Measurements from ENCODE around the gene GSK3B. TPM values are rescaled to one million over a fixed set of nuclear protein-coding genes. Genes with fewer than 3 reads are reported as not detected.

GSK3B gene
- polyA plus RNA-seq, 1 donor (not counting 4 experiments of a cell fraction or from before 2014, with no cell fraction given): 73.3 TPM

DNA sequence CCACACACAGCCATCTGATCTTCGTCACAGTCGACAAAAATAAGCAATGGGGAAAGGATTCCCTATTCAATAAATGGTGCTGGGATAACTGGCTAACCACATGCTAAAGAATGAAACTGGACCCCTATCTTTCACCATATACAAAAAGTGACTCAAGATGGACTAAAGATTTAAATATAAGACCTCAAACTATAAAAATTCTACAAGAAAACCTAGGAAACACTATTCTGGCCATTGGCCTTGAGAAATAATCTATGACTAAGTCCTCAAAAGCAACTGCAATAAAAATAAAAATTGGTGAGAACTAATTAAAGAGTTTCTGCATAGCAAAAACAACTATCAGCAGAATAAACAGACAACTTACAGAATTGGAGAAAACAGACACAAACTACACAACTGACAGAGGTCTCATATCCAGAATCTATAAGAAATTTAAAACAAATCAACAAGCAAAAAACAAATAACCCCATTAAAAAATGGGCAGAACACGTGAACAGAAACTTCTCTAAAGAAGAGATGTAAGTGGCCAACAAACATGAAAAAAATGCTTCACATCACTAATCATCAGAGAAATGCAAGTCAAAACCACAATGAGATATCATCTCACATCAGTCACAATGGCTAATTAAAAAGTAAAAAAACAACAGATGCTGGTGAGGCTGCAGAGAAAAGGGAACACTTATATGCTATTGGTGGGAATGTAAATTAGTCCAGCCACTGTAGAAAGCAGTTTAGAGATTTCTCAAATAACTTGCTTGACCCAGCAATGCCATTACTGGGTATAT lies 208.3 kb downstream of the GSK3B start:
- Histone ChIP-seq H2AFZ (ENCODE audit: control insufficient read depth, low read length) (no peak overlapping the region), H4K20me1 (ENCODE audit: control insufficient read depth, extremely low read depth, insufficient read depth, low read length) (no peaks in the 10 kb centered on the region), H3K36me3 (ENCODE audit: control insufficient read depth in 2 of 2, extremely low read depth in 1 of 2, insufficient read depth in 2 of 2, low read length in 2 of 2) (peaks cover 7 to 10% of the 10 kb centered on the region in 2 experiments), H3K4me1 (ENCODE audit: control insufficient read depth, extremely low read depth, insufficient read depth, low read length) (no peaks in the 10 kb centered on the region), H3K9ac (ENCODE audit: control insufficient read depth, extremely low read depth, insufficient read depth, low read length) (no peak overlapping the region), H3K4me3 (ENCODE audit: control insufficient read depth in 2 of 3, extremely low read depth in 1 of 3, insufficient read depth in 2 of 3, low read depth in 1 of 3, low read length in 3 of 3) (no peak overlapping the region), H3K27me3 (ENCODE audit: control insufficient read depth, extremely low read depth, insufficient read depth, low read length) (no peaks in the 10 kb centered on the region), H3K9me1 (ENCODE audit: control insufficient read depth, extremely low read depth, insufficient read depth, low read length) (no peaks in the 10 kb centered on the region), H3K9me3 (ENCODE audit: control insufficient read depth, low read depth, low read length) (no peaks in the 10 kb centered on the region), H3K27ac (ENCODE audit: control insufficient read depth, insufficient read depth, low read length) (no peak overlapping the region), H3K79me2 (ENCODE audit: control insufficient read depth, insufficient read depth, low read length) (peaks cover 26% of the 10 kb centered on the region), H3K4me2 (ENCODE audit: control insufficient read depth, extremely low read depth, insufficient read depth, low read depth, low read length) (no peak overlapping the region)
- dilution Hi-C loops (cut with MboI; ENCODE audit: extremely low pct_ligation_motif_present, low sequenced_read_pairs): no loop called here
- FAIRE-seq: peak; percentile 48
- no peak for DNase-seq (ENCODE audit: low read depth, low spot score)
- TF ChIP-seq CTCF (optimal IDR thresholded peaks at IDR 0.05 in 1 of 3, IDR thresholded peaks at IDR 0.05 in 1 of 3, conservative IDR thresholded peaks at IDR 0.05 in 1 of 3; ENCODE audit: extremely low read depth in 1 of 3, insufficient read depth in 2 of 3, low read length in 3 of 3): no peak
- TF ChIP-seq EZH2 (IDR thresholded peaks at IDR 0.05; ENCODE audit: low read length): no peak

DNA sequence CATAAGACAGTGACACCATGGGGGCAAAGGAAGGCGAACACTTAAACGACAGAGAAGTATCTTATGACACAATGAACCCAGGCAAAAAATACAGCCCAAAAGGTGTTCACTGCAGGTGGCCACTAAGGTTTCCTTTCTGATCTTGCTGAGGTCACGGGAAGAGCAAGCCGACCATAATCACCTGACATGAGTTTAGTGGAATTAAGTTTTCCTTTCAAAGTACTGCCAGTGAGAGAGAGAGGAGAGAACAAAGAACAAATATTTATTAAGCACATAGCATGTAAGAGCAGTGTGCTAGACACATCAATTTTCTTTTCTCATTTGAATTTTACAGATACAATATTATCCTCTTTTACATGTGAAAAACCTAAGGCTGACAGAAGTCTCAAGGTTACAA lies 210.1 kb downstream of the GSK3B start:
- H2AFZ ChIP-seq (ENCODE audit: control insufficient read depth, low read length): no peak overlapping the region
- DNase-seq (ENCODE audit: low read depth, low spot score) (no peak), FAIRE-seq (no peak)
- no peak for TF ChIP-seq EZH2 (IDR thresholded peaks at IDR 0.05; ENCODE audit: low read length)
- no peaks in the 10 kb centered on the region for H3K9me3 ChIP-seq (ENCODE audit: control insufficient read depth, low read depth, low read length)
- peaks cover 17% of the 10 kb centered on the region for H3K79me2 ChIP-seq (ENCODE audit: control insufficient read depth, insufficient read depth, low read length)
- H3K27ac ChIP-seq (ENCODE audit: control insufficient read depth, insufficient read depth, low read length): no peak overlapping the region
- H3K4me3 ChIP-seq (ENCODE audit: control insufficient read depth in 2 of 3, extremely low read depth in 1 of 3, insufficient read depth in 2 of 3, low read depth in 1 of 3, low read length in 3 of 3): no peak overlapping the region
- H3K4me2 ChIP-seq (ENCODE audit: control insufficient read depth, extremely low read depth, insufficient read depth, low read depth, low read length): no peak overlapping the region
- no peaks in the 10 kb centered on the region for H3K27me3 ChIP-seq (ENCODE audit: control insufficient read depth, extremely low read depth, insufficient read depth, low read length)
- no peaks in the 10 kb centered on the region for H3K4me1 ChIP-seq (ENCODE audit: control insufficient read depth, extremely low read depth, insufficient read depth, low read length)
- H3K36me3 ChIP-seq (ENCODE audit: control insufficient read depth in 2 of 2, extremely low read depth in 1 of 2, insufficient read depth in 2 of 2, low read length in 2 of 2): peaks cover 4 to 8% of the 10 kb centered on the region in 2 experiments
- no peaks in the 10 kb centered on the region for H4K20me1 ChIP-seq (ENCODE audit: control insufficient read depth, extremely low read depth, insufficient read depth, low read length)
- H3K9me1 ChIP-seq (ENCODE audit: control insufficient read depth, extremely low read depth, insufficient read depth, low read length): no peaks in the 10 kb centered on the region
- dilution Hi-C loops (cut with MboI; ENCODE audit: extremely low pct_ligation_motif_present, low sequenced_read_pairs): no loop called here
- no peak overlapping the region for H3K9ac ChIP-seq (ENCODE audit: control insufficient read depth, extremely low read depth, insufficient read depth, low read length)
